DMS53 (cell line): ENCODE results near the gene GPR63.

ENCODE experiments used
- DNase-seq: peaks from one replicate; lab custom pipeline; 2025; lab: John Stamatoyannopoulos, UW

The GPR63 gene, protein sequence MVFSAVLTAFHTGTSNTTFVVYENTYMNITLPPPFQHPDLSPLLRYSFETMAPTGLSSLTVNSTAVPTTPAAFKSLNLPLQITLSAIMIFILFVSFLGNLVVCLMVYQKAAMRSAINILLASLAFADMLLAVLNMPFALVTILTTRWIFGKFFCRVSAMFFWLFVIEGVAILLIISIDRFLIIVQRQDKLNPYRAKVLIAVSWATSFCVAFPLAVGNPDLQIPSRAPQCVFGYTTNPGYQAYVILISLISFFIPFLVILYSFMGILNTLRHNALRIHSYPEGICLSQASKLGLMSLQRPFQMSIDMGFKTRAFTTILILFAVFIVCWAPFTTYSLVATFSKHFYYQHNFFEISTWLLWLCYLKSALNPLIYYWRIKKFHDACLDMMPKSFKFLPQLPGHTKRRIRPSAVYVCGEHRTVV

DNA sequence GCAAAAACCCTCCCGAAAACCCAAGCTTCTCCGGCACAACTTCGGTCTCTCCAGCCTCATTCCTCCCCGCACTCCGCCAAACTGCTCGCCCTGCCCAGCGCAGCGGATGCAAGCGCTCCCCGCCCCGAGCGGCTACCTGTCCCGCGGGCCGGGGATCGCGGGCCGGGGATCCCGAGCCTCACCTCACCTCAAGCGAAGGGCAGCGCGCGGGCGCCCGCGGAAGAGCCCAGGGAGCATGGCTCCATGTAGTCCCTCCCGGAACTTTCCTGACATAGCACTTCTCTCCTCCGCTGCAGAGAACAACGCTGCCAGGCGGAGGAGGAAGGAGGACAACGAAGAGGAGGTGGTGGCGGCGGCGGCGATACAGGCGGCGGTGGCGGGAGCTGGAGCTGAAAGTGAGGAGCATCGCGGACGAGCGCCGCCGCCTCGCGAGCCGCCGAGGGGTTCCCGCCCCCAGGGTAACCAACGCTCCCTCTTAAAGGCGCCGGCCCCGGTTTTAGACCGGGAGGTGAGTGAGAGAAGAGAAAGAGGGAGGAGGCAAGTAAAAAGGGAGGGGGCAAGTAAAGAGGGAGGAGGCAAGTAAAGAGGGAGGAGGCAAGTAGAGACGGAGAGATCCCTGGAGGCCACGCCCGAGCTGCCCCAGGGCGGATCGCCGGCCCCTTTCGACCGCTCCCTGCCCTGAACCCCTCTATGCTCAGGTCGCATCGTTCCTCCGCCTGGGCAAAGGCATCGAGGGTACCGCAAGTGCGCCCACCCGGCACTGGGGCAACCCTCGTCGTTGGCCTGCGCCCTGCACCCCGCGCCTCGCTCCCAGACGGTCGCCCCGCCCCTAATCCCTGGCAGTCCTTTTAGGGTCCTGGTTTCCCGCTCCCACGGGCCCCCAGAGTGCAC is at the start of gene GPR63:
GPR63 (minus strand) TSS at position 397 of the 891 bp plus-strand sequence. CDS start 37,746 bp downstream, outside the sequence.
- peak; percentile 85 for DNase-seq

DNA sequence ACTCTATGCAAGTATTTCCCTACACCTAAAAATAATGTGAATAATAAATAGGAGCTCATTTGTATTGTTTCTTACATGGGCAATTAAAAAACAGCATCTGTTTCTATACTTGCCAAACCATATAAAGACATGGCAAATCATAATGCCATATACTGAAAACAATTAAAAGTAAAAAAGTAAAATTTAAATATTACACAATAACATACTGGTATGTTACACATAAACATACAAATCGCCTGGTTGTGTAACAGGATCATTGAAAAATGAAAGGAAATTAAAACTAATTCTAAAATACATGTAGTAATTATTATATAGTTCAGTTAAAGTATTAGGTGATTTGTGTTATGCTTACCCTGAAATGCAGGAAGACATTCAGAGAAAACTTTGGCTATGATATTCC is 49.2 kb upstream of the GPR63 start:
- DNase-seq, result no peak

DNA sequence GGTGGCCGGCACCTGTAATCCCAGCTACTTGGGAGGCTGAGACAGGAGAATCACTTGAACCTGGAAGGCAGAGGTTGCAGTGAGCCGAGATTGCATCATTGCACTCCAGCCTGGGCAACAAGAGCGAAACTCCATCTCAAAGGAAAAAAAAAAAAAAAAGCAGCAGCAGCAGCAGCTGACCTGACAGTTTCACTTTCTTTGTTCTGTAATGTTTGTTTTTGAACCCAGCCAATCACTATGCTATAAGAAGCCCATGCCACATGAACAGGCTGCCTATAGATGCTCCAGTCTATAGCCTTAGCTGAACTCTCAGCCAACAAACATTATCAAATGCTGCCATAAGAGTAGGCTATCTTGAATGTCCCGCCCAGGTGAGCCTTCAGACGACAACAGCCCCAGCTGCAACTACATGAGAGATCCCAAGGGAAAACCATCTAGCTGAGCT is 47.9 kb upstream of the GPR63 start:
- peak; percentile 90 for DNase-seq

DNA sequence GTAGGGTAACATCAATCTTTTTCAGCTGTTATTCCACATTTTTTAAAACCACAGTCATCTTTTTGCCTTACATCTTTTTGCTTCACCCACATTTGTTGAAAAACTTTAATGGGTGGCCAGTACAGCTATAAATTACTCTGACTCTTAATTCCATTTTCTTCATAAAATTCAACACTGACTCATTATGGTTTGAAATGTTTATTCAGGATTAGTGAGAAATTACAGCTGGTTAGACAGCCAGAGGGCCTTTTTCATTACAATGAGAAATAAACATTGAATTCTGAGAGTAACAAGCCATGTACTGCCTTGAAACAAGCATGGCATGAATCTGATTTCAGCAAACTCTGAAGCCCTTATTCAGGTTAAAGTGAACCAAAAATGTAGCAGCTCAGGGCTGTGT is 40.9 kb upstream of the GPR63 start:
- DNase-seq, result no peak

DNA sequence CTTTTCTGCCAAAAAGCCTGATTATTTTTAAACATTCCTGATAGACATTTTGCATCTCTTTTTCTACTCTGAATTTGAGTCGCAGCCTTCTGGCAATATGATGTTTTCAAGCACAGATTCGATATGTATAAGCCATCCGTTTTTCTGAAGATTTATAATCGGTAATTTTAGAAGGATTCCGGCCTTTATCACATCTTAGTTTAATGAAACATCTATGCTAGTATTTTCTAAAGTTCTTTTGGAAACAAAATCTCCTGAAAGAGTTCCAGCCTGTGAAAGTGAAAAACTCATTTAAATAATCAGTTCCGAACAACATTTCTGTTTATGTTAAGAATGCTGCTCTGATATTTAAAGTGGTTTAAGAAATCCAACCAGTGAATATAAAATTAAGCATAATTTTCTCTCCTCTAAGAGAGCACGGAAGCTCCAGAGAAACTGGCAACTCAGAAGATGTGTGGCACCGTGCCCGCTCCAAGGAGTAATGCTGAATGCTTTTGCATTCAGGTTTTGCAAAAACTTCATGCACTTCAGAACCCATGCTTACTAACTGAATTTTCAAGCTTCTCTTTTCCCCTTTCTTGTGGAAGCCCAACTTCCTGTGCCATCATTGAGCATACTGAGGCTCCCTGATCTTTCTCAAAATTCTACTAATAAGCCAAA is 39.7 kb upstream of the GPR63 start:
- DNase-seq, result no peak

DNA sequence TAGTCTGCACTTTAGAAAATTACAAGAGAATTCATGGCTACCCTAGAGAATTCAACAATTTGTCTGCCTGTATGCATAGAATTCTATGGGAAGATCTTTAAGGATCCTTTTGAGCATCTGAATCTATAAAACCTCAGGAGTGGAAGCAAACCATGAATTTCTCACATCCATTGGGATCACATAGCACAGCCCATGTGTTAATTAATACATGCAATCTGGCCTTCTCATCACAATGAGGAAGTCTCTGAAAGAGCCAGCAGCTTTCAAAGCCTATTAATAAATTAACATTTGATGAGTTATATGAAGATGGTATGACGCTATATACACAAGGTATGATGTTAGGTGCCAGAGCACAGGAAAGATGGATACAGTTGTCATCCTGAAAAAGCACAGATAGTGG is 35.7 kb upstream of the GPR63 start:
- no peak for DNase-seq

DNA sequence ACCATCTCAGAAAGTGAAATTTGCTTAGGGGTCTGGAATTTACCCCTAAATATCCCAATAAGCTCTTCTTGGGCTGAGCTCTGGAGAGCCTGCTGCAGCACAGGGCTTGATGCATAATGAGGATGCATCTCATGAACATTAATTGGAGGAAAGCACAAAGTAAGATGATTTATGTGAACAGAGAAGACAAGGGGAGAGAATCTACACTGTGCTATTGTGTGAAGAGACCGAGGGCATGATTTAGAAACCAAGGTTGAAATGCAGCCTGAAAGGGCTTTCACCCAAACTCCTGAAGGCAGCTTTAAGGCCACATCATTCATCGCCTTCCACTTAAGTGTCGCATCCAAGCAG is 27.8 kb upstream of the GPR63 start:
- DNase-seq, result no peak

DNA sequence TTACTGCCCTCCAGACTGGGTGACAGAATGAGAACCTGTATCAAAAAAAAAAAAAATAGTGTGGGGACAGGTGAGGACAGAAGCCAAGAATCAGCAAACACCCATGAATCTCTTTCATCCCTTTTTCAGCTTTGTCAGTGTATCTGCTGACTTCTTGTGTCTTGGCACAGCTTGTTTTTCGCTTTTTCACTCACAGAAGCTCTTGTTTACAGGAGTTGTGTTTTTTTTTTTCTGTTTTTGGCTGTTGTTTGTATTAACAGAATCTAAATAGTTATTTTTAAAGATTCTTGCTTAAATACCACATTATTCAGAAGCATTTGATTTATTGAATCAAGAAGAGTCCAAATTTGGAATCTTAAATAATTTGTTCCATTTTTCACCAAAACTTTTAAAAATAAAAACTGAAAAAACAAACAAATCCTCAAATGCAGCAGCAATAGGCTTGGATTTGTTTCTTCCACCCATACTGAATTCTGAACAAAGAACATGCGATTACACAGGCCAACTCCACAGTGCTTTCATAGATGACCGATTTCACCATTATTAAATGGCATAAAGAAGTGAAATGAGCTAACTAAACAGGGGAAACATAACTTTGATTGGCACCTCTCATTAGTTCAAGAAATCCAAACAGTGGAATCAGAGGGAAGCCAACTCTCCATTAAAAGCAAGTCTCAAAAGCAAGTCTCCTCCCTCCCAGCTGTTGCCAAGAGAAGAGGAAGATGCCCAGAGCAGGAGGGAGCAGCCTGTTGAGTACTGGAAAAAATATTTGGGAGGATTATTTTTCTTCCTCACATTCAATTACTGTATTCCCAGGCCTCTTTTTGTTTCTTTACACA is 27.2 kb upstream of the GPR63 start:
- DNase-seq, result no peak

DNA sequence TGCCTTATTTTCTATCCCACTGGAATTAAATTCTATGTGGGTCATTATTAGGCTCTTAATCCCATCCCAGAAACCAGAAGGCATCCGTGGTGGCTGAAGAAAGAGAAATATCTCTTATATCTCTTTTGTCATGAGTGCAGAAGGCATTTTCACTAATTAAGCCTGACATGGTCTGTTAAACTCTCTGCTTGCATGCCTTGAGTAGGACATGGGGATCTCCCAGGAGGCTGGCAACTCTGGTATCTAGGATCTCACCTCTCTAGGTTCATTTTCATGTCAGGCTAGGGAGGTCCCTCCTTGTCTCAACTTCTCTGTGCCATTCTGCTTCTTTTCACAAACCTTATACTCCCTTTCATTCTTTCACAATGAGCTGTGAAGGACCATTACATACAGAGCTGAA is 25.3 kb upstream of the GPR63 start:
- no peak for DNase-seq

DNA sequence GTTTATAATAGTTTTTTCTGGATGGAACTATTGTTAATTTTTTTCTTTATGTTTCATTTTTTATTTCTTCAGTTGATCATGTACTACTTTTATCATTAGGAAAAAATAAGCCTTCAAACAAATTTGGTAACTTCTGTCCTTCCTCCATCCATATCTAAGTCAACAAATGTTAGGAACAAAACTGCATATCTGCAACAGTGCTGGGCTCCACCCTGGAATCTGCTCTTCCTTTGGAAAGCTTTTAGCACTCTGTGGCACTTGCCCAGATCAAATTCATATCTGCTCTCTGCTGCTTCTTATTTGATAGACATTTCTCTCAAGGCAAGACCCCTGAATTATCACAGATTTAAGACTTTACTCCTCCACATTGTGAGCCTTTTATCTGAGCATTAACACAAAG is 24.3 kb upstream of the GPR63 start:
- DNase-seq, result no peak

DNA sequence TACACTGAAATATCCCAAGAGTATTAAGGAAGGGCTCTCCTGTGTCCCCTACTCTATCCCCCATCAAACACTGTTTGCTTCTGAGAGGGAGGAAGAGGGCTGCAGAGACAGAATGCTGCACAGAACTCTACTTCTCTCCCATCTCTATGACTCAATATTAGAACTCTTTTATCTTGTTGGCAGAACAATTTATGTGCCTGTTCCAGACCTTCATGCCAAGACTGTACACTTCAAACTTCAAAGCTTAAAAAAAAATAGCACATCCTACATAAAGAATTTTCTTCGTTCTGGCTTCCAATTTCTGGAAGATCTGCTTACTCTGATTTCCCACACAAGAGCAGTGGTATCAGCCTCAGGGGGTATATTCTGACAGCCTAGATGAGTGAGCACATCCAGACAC is 19.6 kb upstream of the GPR63 start:
- DNase-seq, result no peak

DNA sequence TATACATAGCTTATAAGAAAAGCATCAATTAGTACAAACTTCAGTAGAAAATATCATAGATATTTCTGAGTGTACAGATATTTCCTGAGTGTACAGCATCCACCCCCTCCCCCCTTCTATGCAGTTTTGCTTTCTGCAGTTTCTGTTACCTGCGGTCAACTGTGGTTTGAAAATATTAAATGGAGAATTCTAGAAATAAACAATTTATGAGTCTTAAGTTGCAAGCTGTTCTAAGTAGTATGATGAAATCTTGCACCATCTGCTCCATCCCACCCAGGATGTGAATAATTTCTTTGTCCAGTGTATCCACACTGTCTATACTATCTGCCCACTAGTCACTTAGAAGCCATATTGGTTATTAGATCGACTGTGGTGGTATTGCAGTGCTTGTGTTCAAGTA is 15.8 kb upstream of the GPR63 start:
- DNase-seq, result no peak

DNA sequence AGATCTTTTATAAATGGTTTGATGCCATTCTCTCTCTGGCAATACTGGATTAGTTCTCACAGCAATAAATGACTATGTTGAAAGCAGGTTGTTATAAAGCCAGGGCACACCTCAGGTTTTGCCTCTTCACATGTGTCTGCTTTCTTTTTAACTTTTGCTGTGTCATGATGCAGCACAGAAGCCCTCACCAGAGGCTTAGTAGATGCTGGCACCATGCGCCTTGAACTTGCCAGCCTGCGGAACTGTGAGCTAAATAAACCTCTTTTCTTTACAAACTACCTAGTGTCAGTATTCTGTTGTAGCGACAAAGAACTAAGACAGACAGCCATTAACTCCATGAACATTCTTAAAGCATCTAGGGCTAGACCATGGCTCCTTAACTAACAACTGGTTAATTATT is 15.3 kb upstream of the GPR63 start:
- DNase-seq, result peak; percentile 59

DNA sequence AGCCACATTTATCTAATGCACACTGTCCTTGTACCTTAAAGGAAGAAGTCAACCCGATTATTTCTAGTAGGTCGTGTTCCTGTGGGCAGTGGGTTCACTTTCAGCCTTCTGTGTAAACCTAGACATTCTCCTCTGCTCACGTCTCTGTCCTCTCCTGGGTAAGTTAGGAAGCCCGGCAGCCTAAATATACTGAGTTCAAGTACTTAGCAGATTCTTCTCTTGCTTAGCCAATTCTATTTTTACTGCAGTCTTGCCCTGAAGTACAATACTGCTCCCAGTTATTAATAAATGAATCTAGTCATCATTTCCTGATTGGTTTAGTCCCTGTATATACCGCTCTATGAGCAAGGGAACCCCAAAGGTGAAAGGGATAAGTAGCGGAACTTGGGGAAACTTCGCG is 14.6 kb upstream of the GPR63 start:
- DNase-seq, result no peak

DNA sequence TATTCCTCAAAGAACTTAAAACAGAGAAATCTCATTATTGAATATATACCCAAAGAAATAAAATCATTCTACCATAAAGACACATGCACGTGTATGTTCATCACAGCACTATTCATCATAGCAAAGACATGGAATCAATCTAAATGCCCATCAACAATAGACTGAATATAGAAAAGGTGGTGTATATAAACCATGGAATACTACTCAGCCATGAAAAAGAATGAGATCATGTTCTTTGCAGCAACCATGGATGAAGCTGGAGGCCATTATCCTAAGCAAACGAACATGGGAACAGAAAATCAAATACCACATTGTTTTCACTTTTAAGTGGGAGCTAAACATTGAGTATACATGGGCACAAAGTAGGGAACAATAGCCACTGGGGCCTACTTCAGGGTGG is 12.3 kb upstream of the GPR63 start:
- DNase-seq, result no peak

DNA sequence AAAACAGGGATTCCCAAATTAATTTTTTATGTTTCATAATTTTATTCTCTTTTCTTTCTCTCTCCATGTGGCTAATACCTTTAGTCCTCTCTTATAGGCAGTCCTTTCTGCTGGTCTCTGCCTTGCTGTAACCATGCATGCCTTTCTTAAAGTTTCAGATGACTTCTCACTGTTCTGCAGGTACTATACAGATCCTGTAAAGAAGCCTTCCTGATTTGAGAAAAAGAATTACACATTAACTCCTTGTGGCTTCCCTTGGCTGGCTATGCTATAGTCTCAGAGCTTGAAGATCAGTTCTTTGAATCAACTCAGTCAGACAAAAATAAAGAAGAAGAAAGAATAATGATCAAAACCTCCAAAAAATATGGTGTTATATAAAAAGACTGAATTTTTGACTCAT is 7.3 kb upstream of the GPR63 start:
- no peak for DNase-seq

DNA sequence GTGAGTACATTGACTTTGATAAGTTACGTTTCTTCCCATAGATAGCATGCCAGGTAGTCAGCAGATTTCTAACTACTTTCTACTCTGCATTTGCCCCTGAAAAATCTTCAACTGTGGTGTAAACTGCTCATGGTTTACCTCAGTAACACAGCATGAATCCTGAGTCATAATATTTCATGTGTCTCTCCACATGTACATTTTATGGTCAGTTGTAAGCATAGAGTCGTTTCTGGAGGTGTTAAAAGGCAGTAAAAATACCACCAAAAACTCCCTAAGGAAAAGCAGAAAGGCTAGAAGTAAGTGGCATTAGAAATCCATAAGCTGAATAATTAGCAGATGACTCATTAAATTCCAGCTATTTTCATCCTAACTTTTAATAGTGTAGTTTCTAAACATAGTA is 4.1 kb upstream of the GPR63 start:
- DNase-seq, result no peak

DNA sequence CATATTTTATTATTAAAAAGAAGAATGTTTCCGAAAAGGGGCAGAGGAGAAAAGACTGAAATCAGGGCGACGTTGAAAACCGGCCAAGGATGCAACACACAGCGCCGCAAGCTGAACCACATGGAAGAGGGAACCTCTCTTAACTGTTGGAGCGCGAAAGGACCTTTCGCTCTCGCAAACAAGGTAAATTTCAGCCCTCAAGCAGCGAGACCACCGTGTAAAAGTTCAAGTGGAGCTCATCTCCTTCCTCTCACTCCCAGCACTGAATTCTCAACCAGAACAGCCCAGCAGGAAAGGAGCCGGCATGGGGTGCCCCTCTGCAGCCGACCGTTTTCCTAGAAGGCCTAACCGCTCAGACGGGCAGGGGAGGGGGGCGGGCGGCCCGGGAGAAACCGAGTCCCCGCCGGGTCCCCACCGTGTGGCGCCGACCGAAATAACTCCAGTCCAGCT is 621 bp downstream of the GPR63 start:
- DNase-seq, result peak; percentile 48

DNA sequence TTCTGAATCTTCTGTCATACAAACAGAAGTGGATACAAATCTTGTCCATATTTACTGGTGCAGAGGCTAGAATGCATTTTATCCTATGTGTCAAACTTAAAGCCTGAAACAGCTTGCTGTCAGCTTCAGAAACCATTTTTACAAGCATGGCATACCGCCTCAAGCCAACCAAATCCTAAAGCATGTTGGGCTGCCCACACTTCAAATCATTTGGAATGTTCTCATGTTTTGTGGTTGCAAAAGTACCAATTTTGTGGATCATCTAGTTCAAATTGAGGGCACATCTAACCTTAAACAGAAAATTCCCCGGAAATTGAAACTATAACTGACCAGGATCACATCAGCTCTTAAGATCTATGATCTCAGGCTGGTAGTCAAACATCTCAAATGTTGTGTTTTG is 3.2 kb downstream of the GPR63 start:
- no peak for DNase-seq

DNA sequence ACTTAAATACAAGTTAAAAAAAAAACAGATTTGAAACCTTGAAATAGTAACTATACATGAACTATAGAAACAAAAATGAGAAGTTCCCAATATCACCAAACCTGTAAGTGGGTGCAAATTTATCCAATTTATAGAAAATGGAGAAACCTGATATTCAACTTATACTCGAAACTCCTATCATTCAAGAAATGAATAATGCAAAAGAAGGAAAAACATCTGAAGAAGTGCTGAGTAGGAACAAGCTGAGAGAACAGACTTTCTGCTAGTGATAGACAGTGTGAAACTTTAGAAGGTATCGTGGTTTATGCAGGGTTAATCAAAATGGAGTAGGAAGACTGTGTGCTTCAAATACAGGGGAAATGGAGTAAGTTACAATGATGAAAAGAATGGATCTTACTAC is 4.5 kb downstream of the GPR63 start:
- no peak for DNase-seq

DNA sequence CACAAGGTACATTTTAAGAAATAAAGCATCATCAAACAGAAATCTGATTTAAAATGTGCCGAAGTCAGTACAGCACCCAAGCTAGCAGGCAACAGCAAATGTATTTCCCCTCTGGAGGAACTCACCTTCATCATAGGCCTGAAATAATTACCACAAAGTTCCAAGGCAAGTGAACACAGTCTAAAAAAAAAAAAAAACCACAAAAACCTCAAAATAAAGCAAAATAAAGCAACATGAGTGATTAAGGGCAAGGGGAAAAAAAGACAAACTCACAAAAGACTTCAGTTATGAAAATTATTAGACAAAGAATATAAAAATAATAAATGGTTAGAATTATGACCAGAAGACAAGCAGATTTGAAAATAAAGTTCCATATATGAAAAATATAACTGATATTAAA is 10.4 kb downstream of the GPR63 start:
- DNase-seq, result no peak

DNA sequence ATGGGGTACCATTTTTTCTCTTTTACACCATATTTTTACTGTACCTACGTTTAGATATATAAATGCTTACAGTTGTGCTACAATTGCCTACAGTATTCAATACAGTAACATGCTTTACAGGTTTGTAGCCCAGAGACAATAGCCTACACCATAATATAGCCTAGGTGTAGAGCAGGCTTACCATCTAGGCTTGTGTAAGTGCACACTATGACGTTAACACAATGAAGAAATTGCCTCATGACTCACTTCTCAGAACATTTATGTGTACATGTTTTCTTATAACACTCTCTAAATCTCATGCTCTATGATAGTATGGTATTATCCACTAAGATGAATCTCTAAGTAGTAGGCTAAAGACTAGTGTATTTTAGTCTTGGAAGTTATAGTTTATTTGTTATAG is 13.5 kb downstream of the GPR63 start:
- no peak for DNase-seq
